NOMO-1 treated with DMSO at 0.1 percent for 48 hours (cell line): ENCODE measurements around the gene COG1.

Source experiments
- DNase-seq: peaks from one replicate; lab custom pipeline; 2025; ENCODE audit not compliant: unreplicated experiment; lab: John Stamatoyannopoulos, UW

The COG1 gene

DNA sequence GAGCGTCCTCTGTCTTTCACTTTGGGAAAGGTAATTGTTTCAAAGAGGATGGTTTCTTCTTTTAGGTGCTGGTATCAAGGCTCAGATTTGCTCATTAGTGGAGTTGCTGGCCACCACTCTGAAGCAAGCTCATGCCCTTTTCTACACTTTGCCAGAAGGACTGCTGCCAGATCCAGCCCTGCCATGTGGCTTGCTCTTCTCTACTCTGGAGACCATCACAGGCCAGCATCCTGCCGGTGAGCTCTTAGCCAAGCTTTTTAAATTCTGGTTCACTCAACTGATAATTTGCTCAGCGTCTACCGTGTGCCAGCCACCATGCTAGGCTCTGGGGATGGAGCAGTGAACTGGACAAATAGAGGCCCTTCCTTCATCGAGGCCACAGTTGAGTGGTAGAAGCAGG is 4.3 kb downstream of the COG1 start:
- DNase-seq = no peak

DNA sequence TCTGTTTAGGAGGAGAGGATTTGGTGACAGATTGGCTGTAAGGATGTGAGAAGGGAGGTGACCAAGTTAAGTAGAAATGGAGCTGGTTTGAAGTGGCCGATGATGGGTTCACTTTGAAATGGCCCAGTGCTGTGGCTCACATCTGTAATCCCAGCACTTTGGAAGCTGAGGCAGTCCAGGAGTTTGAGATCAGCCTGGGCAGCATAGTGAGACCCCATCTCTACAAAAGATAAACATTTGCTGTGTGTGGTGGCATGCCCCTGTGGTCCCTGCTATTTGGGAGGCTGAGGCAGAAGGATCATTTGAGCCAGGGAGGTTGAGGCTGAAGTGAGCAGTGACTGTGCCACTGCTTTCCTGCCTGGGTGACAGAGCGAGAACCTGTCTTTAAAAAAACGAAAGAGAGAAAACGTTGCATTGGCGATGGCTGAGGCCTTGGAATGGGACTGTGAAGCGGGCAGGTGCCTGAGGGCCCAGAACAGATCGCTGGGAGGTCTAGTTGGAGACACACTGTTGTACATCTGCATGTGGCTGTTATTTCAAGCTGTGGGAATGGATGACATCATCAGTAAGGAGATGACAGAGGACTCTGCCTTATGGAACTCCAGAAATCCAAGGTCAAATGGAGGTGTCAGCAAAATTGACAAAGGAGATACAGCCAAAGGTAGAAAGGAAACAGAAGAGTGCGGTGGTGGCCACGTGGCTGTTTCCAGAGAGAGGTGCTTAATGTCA is 5.5 kb downstream of the COG1 start:
- no peak for DNase-seq

DNA sequence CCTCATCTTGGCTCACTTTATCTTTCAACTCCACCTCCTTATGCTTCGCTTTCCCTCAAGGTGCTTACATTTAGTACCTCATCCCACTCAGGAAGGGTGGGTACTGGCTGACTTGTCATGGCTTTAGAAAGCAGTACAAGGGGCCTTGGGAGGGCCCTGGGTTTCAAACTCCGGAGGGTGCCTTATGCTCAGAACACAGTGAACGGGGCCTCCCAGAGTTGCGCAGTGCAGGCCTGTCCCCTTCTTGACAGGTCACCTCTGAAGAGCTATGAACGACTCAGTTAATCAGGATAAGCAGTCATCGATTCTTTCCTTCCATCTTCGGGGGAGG is 6.0 kb downstream of the COG1 start:
- DNase-seq = no peak

DNA sequence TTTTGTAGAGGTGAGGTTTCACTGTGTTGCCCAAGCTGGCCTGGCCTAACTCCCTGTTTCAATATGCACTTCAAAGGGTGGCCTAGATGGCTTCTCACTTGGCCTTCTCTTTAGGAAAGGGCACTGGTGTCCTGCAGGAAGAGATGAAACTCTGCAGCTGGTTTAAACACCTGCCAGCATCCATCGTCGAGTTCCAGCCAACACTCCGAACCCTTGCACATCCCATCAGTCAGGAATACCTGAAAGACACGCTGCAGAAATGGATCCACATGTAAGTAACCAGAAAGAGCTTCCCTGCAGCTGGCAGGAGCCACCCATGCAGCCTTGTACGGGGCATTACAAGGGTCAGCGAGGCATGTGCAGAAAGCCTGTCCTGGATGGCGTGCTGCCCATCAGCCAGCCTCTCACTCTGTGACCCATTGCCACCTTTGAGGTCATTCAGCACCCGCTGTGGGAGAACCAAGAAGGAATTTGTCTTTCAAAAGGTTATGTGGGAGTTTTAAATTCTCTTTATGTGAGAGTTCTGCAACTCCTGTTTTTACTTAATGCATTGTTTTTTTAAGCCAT is 7.0 kb downstream of the COG1 start:
- DNase-seq = no peak

DNA sequence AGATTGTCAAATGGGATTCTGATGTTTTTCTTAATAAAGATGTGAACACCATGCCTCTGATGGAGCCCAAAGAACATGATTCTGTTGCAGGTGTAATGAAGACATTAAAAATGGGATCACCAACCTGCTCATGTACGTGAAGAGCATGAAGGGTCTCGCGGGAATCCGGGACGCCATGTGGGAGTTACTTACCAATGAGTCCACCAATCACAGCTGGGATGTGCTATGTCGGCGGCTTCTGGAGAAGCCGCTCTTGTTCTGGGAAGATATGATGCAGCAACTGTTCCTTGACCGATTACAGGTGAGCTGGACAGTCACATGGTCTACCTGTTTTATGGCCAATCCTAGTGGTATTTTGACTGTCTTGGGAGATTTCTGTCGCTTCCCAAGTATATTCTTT is 7.6 kb downstream of the COG1 start:
- DNase-seq = no peak

DNA sequence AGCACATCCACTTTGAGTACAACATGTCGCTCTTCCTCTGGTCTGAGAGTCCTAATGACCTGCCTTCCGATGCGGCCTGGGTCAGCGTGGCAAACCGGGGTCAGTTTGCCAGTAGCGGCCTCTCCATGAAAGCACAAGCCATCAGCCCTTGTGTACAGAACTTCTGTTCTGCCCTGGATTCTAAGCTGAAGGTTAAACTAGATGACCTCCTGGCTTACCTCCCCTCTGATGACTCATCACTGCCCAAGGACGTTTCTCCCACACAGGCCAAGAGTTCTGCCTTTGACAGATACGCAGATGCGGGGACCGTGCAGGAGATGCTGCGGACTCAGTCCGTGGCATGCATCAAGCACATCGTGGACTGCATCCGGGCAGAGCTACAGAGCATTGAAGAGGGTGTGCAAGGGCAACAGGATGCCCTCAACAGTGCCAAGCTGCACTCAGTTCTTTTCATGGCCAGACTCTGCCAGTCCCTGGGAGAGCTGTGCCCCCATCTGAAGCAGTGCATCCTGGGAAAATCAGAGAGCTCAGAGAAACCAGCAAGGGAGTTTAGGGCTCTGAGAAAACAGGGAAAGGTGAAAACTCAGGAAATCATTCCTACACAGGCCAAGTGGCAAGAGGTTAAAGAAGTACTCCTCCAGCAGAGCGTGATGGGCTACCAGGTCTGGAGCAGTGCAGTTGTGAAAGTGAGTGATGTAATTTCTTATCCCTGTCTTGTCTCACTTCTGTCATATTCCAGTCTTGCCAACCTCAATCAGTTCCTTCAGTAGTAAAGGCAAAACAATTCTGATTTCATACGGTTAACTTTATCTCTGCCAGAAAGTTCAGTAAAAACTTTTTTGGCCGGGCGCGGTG is 8.6 kb downstream of the COG1 start:
- DNase-seq = no peak

DNA sequence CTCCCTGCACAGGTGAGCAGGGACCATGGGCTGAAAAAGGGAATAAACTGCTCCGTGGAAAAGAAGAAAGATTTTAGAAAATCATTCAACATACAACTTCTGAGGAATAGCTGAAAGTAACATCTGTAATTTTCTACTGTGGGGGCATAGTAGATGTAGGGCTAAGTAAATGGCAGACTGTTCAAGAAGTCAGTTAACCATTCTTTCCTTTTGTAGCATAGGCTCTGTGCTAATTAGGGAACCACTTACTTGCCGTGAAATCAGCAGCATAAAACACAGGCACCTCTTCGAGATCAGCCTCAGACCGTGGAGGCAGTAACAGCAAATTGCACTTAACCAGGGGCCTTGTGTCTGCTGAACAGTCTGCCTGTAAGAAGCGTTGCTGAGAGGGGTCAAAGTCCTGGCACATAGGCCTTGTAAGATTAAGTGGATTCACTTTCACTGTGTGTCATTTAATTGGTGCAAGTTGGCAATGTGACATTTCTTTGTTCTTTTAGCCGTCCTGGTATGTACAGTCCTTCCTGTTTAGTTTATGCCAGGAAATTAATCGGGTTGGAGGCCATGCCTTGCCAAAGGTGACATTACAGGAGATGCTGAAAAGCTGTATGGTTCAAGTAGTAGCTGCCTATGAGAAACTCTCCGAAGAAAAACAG is 10.4 kb downstream of the COG1 start:
- no peak for DNase-seq

DNA sequence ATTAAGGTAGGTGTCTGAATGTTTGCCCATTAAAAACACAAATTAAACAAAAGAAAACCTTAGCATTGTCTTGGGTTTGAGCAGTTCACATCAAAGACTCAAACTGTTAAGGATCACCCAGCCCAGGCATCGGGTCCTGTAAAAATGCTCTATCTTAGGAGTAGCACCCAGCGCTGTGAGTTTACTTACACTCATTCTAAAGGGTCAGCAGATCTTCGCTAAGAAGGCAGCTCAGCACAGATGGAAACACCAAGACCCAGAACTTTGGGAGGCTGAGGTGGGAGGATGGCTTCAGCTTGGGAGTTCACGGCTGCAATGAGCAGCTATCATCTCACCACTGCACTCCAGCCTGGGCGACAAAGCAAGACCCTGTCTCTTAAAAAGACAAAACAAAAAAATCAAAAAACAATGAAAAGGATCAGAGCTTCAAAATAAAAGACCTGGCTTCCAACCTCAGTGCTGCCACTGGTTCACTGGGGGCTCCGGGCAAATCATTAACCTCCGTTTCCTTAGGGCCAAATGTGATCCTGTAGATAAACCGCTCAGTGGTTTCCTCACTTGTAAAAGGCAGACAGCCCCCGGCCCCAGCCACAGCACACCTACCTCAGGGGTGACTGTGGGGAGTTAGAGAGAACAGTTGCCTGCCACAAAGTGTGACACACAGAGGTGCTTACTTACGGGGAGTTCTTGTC is 11.1 kb downstream of the COG1 start:
- no peak for DNase-seq

DNA sequence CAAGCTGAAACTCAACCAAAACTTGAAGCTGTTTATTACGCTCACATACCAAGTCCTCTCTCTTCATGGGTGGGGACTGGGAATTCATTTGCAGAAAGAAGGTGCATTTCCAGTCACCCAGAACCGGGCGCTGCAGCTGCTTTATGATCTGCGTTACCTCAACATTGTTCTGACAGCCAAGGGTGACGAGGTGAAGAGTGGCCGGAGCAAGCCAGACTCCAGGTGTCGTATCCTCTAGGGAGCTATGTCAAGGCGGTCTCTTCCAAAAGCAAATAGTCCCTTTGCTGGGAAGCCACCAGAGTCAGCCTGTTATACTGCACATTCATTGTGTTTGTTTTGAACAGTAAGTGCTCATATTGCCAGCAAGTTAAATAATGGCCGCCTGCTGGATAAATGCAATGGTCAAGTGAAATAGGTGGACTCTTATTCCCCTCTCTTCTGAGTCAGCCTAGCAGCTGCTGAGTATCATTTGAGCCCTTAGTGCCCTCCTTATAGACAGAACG is 12.7 kb downstream of the COG1 start:
- no peak for DNase-seq

DNA sequence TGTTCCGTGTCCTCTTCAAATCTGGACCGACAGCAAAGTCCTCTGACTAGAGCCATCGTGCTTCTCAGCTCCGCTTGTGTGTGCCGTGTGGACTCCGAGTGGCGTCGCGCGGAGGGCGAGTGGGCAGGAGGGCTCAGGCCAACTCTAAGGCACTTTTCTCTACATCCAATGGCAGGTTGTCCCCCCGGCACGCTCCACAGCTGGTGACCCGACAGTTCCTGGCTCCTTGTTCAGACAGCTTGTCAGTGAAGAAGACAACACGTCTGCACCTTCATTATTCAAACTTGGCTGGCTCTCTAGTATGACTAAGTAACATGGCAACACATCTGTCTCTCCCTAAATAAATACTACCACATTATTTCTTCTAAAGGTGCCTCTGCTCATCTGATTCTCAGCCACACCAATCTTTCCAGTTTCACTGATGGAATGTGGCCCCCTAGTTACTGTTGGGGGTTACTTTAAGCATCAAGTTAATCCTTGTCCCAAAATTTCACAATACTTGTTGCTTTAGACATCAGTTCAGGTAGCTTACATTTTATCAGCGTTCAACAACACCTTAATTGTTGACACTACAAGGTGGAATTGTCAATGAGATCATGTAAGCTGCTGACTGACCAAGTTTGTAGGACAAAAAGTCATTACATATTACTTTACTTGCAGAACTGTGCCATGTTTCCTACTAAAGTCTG is 15.4 kb downstream of the COG1 start:
- DNase-seq = no peak

DNA sequence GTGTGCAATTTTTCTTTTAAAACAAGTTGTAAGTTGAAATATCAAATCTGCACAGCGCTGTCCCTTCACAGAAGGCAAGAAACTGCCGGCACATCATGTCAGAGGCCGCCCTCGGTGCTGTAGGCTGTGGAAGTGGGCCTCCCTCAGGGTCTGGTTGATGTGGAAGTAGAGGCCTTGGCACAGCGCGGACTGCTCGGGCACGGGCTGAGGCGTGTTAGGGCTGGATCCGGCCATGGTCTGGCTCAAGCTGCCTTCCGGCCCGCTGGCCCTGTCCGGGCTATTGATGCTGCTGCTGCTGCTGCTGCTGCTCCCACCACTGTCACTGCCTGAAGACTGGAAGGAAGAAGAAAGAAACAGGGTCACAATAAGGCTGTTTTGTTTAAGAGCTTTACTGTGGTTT is 16.6 kb downstream of the COG1 start:
- DNase-seq = no peak

DNA sequence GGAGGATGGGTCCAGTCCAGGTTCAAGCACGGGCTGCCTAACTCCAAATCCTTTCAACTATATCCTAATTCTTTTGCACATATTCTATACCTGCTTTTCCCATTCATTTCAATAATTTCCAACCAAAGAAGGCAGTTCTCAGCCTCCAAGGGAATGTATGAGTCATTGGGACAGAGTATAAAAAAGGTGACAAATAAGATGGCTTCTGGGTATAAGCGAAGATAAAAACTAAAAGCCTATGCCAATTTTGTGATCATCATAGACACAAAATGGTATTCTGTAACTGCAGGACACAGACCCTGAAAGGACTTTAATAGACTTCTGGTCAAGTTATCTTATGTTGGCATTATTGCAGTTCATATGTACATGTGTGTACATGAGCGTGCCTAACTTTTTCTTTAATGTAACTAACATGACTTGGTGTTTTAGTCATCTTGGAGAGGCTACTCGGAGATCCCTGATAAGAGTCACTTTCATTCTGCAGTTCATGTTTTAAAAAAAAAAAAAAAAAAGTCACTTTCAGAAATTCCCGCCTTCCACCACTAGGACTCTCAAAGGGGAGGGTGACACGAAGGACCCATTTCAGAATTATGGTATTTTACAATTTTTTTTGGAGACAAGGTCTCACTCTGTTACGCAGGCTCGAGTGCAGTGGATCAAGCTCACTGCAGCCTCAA is 17.3 kb downstream of the COG1 start:
- peak; percentile 7 for DNase-seq

DNA sequence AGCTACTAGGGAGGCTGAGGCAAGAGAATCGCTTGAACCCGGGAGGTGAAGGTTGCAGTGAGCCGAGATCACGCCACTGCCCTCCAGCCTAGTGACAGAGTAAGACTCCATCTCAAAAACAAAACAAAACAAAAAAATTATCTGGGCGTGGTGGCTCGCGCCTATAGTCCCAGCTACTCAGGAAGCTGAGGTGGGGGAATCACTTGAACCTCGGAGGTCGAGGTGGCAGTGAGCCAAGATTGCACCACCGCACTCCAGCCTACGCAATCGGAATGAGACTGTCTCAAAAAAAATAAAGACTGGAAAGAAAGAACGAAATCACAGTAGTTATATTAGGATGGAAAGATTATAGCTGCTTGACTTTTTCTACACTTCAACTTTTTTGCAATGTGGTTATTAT is 18.9 kb downstream of the COG1 start:
- no peak for DNase-seq

DNA sequence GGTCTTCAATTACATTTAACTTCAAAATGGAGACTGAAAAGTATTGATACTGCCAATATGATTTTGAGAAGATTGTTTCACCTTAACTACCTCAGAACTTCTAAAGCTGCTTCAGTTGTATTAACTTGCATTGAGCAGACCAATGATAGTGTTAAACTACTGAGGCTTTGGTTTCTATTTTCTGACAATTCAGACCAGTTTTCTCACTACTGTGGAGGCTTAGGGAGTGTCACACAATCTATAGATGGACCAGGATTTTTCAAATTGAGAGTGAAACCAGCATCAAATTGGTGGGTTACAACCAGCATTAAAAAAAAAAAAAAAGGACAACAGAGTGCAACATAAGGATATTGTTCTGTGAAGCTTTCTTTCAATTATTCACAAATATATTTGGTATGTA is 21.2 kb downstream of the COG1 start:
- DNase-seq = no peak

DNA sequence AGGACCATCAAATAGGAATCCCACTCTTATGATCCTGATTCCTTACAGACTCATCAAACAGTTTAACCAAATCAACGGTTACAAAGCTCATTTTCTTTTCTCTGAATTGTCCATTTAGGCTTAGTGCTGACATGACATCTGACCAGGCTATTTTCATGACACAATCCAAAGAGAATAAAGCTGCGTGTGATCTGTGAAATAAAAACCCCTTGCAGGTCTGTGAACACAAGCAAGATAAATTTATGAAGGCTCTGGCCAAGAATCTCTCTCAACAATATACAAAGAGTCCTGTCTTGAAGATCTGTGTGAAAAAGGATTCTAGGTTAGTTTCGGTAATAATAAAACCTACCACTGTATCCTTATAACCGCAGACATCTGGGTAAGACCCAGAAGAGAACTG is 22.0 kb downstream of the COG1 start:
- no peak for DNase-seq

DNA sequence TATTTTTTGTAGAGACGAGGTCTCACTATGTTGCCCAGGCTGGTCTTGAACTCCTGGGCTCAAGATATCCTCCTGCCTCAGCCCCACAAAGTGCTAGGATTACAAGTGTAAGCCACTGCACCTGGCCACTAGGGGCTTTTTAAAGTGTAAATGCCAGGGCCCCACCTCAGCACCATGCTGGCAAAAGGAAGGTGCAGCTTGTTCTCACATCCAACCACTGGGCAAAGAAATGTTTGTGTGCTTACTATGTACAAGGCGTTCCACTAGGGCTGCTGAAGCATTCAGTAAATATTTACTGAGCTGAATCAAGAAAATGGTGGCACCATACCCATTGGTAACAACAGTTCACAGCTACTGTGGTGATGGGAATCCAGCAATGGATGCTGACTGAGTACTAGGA is 22.6 kb downstream of the COG1 start:
- no peak for DNase-seq

DNA sequence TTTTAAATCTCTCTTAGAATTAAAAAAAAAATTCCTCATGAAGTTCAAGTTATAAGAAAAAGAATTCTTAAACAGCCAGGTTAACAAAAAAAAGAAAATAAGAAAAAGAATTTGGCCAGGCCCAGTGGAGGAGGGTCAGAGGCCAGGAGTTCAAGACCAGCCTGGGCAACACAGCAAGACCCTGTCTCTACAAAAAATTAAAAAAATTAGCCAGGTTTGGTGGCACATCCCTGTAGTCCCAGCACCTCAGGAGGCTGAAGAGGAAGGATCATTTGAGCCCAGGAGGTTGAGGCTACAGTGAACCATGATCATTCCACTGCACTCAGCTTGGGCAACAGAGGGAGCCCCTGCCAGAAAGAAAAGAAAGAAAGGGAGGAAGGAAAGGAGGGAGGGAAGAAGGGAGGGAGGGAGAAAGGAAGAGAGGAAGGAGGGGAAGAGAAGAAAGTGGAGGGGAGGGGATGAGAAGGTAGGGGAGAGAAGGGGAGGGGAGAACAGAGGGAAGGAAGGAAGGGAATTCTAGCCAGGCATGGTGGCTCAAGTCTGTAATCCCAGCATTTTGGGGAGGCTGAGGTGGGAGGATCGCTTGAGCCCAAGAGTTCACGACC is 30.9 kb downstream of the COG1 start:
- DNase-seq = no peak

DNA sequence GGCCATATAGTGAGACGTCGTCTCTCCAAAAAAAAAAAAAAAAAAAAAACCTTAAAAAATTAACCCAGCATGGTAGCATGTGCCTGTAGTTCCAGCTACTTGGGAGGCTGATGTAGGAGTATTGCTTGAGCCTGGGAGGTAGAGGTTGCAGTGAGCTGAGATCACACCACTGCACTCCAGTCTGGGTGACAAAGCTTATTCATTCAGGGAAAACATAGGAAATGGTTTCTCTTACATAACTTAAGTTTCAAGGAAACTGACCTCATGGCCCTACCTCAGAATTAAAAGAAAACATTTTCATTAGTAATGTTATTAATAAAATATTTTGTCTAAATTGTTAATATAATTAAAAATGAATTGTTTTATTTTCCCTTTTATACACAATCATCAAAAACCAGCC is 31.4 kb downstream of the COG1 start:
- no peak for DNase-seq

DNA sequence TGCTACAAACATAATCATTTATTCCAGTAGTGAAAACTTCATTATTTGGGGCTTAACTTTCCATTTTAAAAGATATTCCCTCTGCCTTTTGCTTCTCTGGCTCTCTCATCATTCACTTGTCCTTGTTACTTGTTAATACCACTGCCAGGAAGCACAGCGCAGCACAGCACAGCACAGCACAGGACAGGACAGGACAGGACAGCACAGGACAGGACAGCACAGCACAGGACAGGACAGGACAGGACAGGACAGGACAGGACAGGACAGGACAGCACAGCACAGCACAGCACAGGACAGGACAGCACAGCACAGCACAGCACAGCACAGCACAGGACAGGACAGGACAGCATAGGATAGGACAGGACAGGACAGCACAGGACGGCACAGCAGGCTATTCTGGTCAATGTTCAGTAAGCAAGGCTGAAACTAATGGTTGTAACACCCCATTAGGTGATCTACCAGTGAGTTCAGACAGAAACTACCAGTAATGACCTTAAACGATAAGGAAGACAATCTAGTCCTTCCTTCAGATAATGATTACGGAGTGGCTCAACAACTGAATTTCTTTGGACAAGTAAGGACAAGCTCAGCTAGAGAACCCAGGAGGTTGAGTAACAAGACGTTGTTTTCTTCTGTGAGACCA is 31.9 kb downstream of the COG1 start:
- DNase-seq = no peak
